Dermis microvascular lymphatic vessel endothelial cell (primary cell): Measurements from ENCODE around the gene SIN3B. TPM values are rescaled to one million over a fixed set of nuclear protein-coding genes. Genes with fewer than 3 reads are reported as not detected.
"Not testable (repeated sequence)": the region's sequence is repeated elsewhere in the genome, so short reads cannot be mapped to it uniquely, and the experiment has no call there.

Experiments used
- DNase-seq, 2 donors: peaks; one replicate each; pipeline versions ENCODE4 v3.0.0 to v3.0.0-alpha.2; 2010; ENCODE audit warnings: low read depth in 2 of 2
- total RNA-seq: library from RNA; depleted of rRNA; stranded (reverse); fragments of >200 nt; gene quantifications from 2 replicates; pipeline ENCODE4 v1.2.1, GENCODE V29; 2014

The SIN3B gene
- total RNA-seq, 1 donor from 2014 or later, result 14.4 TPM

- DNase-seq, result no peak
Observed at GRCh38 chr19:16867211-16867610, 38.0 kb downstream of the SIN3B start.

- no peak for DNase-seq
Observed at GRCh38 chr19:16868423-16869130, 39.4 kb downstream of the SIN3B start.

DNA sequence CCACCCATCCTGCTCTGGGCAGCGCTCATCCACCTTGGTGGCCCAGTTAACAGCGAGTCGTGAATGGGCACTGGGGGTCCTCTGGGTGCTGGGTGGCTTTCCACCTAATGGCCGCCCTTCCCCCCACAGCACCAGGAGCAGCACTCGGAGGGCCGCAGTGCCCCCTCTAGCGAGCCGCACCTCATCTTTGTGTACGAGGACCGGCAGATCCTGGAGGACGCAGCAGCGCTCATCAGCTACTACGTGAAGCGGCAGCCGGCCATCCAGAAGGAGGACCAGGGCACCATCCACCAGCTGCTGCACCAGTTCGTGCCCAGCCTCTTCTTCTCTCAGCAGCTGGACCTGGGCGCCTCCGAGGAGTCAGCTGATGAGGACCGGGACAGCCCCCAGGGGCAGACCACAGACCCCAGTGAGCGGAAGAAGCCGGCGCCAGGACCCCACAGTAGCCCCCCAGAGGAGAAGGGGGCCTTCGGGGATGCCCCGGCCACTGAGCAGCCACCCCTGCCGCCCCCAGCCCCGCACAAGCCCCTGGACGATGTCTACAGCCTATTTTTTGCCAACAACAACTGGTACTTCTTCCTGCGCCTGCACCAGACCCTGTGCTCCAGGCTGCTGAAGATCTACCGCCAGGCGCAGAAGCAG lies 40.3 kb downstream of the SIN3B start:
- DNase-seq, result no peak

DNA sequence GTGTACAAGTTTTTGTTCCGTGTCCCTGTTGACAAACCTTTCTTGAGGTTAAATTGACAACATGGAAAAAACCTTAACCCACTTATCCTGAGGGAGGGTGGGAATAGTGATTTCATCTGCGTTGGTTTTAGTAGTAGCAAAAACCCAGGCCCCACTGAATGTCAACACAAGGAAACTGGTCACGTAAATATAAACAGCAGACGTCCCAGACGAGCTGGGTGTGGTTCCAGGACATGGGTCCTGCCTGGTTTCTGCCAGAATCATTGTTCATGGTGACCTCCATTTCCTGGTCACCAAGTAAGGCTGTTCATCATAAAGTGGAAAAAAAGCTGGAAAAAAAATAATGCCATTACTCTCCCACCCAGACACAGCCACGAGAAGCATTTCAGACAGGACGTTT lies 42.7 kb downstream of the SIN3B start:
- peak; percentile 87 to 95 for DNase-seq

- no peak for DNase-seq
Observed at GRCh38 chr19:16872728-16873127, 43.5 kb downstream of the SIN3B start.

DNA sequence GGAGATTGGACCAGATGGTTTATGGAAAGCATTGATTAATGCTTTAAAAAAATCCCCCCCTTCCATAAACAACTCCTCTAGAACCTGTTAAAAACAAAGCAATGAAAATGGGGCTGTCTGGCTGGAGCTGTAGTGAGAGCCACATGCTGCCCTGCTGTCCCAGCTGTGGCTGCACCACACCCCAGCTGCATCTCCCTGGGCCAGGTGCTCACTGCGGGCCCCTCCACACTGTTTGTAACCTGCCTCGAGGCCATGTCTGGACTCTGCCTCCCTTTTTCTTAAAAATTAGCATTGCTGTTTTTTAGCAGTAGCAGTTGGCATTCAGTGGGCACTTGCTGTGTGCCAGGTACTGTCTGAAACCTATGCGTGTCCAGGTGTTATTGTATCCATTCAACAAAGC lies 44.4 kb downstream of the SIN3B start:
- DNase-seq, result no peak

DNA sequence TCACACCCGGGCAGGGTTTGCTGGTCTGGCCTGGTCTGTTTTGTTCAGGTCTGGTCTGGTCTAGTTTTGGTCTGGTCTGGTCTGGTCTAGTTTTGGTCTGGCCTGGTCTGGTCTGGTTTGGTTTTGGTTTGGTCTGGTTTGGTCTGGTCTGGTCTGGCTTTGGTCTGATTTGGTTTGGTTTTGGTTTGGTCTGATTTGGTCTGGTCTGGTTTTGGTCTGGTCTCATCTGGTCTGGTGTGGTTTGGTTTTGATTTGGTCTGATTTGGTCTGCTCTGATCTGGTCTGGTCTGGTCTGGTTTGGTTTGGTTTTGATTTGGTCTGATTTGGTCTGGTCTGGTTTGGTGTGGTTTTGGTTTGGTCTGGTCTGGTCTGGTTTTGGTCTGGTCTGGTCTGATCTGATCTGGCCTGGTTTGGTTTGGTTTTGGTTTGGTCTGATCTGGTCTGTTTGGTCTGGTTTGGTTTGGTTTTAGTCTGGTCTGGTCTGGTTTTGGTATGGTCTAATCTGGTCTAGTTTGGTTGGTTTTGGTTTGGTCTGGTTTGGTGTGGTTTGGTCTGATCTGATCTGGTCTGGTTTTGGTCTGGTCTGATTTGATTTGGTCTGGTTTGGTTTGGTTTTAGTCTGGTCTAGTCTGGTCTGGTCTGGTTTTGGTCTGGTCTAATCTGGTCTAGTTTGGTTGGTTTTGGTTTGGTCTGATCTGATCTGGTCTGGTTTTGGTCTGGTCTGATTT lies 45.2 kb downstream of the SIN3B start:
- DNase-seq, result no peak

GRCh38 chr19:16874978-16875299 lies 45.7 kb downstream of the SIN3B start:
- DNase-seq, result not testable (repeated sequence)

GRCh38 chr19:16875584-16876555 lies 46.7 kb downstream of the SIN3B start:
- DNase-seq, result peak in 1 of 2 donors; percentile 16

DNA sequence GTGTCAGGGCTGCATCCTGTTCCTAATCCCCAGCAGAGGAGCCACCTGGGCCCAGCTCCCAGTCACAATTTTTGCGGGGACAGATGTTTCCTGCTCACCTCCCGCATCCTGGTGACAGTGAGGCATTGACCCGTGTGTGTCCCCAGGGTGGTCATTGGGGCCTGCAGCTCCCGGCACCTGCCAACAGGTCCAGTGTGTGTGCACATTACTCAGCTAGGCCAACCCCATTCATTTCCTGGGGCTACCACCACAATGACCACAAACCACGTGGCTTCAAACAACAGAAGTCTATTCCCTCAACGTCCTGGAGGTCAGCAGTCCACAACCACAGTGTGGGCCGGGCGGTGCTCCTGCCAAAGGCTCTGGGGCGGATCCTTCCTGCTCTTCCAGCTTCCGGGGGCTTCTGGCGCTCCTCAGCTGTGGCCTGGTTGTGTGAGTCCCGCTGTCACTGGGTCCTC lies 47.7 kb downstream of the SIN3B start:
- peak; percentile 78 to 87 for DNase-seq

GRCh38 chr19:16877581-16877980 lies 48.4 kb downstream of the SIN3B start:
- no peak for DNase-seq

DNA sequence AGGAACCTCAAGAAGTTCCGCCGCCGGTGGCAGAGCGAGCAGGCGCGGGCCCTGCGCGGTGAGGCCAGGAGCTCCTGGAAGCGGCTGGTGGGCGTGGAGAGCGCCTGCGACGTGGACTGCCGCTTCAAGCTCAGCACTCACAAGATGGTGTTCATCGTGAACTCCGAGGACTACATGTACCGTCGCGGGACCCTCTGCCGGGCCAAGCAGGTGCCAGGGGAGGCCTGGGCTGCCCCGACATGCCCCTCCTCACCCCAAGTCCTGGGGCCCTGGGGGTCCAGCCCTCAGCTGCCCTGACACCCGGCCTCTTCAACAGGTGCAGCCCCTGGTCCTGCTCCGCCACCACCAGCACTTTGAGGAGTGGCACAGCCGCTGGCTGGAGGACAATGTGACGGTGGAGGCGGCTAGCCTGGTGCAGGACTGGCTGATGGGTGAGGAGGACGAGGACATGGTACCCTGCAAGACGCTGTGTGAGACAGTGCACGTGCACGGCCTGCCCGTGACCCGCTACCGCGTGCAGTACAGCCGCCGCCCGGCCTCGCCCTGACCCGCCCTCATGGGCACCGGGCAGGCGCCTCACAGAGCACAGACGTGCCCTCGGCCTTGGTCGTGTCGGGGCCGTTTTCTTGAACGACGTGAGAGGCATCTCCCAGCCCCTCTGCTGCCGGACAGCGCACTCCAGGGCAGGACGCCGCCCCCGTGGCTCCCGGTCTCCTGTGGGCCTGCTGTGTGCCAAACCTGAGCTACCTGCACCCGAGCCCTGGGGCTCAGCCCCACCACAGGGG lies 49.2 kb downstream of the SIN3B start:
- no peak for DNase-seq

DNA sequence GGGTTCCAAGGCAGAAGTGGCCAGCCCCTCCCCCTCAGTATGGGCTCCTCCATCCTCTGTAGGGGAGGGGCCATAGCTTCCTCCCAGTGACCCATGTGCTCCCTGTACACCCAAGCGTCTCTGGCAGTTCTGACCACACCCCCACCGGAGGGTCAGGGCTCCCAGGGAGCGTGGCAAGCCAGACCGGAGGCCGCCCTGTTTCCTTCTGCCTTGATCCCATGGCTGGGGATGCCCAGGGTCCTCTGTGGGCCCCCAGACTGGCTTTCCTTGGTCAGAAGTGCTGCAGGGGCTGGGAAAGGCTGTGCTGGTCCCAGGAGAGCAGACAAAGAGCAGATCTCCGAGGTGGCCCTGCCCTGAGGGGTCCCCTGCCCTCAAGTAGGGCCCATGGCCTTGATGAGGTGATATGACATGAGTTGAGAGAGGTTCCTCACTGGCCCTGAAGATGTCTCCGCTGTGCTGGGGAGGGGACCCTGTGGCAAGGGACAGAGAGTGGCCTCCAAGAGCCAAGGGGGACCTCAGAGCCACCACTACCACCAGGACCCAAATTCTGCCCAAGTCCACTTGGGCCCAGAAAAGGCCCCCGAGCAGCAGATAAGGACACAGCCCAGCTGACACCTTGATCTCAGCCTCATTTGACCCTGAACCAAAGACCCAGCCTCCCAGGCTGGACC lies 51.8 kb downstream of the SIN3B start:
- DNase-seq, result no peak

GRCh38 chr19:16882146-16882545 lies 52.9 kb downstream of the SIN3B start:
- no peak for DNase-seq

GRCh38 chr19:16883522-16883921 lies 54.3 kb downstream of the SIN3B start:
- no peak for DNase-seq

DNA sequence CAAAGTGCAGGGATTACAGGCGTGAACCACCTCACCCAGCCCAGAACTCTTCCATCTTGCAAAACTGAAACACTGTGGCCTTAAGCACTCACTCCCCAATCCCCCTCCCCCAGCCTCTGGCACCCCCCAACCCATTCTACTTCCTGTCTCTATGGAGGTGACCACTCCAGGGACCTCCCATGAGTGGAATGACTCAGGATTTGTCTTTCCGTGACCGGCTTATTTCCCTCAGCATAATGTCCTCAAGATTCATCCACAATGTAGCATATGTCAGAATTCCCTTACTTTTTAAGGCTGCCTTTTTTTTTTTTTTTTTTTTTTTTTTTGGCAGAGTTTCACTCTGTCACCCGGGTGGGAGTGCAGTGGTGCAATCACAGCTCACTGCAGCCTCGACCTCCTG lies 56.0 kb downstream of the SIN3B start:
- no peak for DNase-seq

GRCh38 chr19:16886305-16886880 lies 57.2 kb downstream of the SIN3B start:
- DNase-seq, result peak; percentile 51 to 80

GRCh38 chr19:16887353-16888265 lies 58.4 kb downstream of the SIN3B start:
- peak in 1 of 2 donors; percentile 17 for DNase-seq
